Trophoblast cell (in vitro differentiated cells and primary cell): ENCODE measurements around the gene CELA3B.
A peak's percentile ranks its signal among the peaks of the same experiment; 100 is the strongest.
"Not testable (repeated sequence)": the region's sequence is repeated elsewhere in the genome, so short reads cannot be mapped to it uniquely, and the experiment has no call there.

Source experiments
- DNase-seq, 2 donors: peaks; one replicate each; pipeline ENCODE4 v3.0.0-alpha.2; 2016
- H2AFZ ChIP-seq: 2 replicates; pipeline ENCODE4 v1.6.1; 2013; ENCODE audit warnings: low read length, moderate library complexity, mild to moderate bottlenecking; ENCODE audit not compliant: insufficient read depth, poor library complexity
- H2AK5ac ChIP-seq: 2 replicates; pipeline ENCODE4 v1.6.1; 2013; ENCODE audit warnings: mild to moderate bottlenecking, low read length
- H2BK120ac ChIP-seq: 2 replicates; pipeline ENCODE4 v1.6.1; 2013; ENCODE audit warnings: low read length, mild to moderate bottlenecking, moderate library complexity; ENCODE audit not compliant: insufficient read depth, poor library complexity
- H2BK12ac ChIP-seq: 2 replicates; pipeline ENCODE4 v1.6.1; 2013; ENCODE audit warnings: mild to moderate bottlenecking, low read length, moderate library complexity
- H2BK5ac ChIP-seq: 2 replicates; pipeline ENCODE4 v1.6.1; 2013; ENCODE audit warnings: low read length, low read depth, moderate library complexity, mild to moderate bottlenecking; ENCODE audit not compliant: poor library complexity
- H3K14ac ChIP-seq: 2 replicates; pipeline ENCODE4 v1.6.1; 2013; ENCODE audit warnings: mild to moderate bottlenecking, low read length
- H3K18ac ChIP-seq: 2 replicates; pipeline ENCODE4 v1.6.1; 2013; ENCODE audit warnings: mild to moderate bottlenecking, low read length
- H3K23ac ChIP-seq: 2 replicates; pipeline ENCODE4 v1.6.1; 2013; ENCODE audit warnings: low read length
- H3K27ac ChIP-seq: 2 replicates; pipeline ENCODE4 v1.5.1; 2013; ENCODE audit warnings: low read depth, mild to moderate bottlenecking, inconsistent platforms, low read length, moderate library complexity
- H3K27me3 ChIP-seq: 2 replicates; pipeline ENCODE4 v1.6.1; 2013; ENCODE audit warnings: inconsistent platforms, mild to moderate bottlenecking, low read length, moderate library complexity; ENCODE audit not compliant: insufficient read depth
- H3K36me3 ChIP-seq, 2 experiments: 1 replicate in 1 of 2; 2 replicates in 1 of 2; pipeline ENCODE4 v1.6.1; 2013; ENCODE audit warnings: low read length in 2 of 2, mild to moderate bottlenecking in 2 of 2, moderate library complexity in 1 of 2; ENCODE audit not compliant: insufficient read depth in 2 of 2, control insufficient read depth in 1 of 2
- H3K4ac ChIP-seq: 2 replicates; pipeline ENCODE4 v1.6.1; 2013; ENCODE audit warnings: low read depth, mild to moderate bottlenecking, low read length, moderate library complexity
- H3K4me1 ChIP-seq, 2 experiments: 1 replicate in 1 of 2; 2 replicates in 1 of 2; pipeline ENCODE4 v1.6.1; 2013; ENCODE audit warnings: low read length in 2 of 2, mild to moderate bottlenecking in 2 of 2, moderate library complexity in 1 of 2; ENCODE audit not compliant: insufficient read depth in 2 of 2, control insufficient read depth in 1 of 2
- H3K4me2 ChIP-seq: 2 replicates; pipeline ENCODE4 v1.6.1; 2013; ENCODE audit warnings: inconsistent platforms, mild to moderate bottlenecking, low read length, moderate library complexity
- H3K4me3 ChIP-seq: 2 replicates; pipeline ENCODE4 v1.5.1; 2013; ENCODE audit warnings: mild to moderate bottlenecking, low read depth, low read length, inconsistent platforms
- H3K79me1 ChIP-seq: one replicate; pipeline ENCODE4 v1.6.1; 2013; ENCODE audit warnings: low read length
- H3K79me2 ChIP-seq: 2 replicates; pipeline ENCODE4 v1.6.1; 2013; ENCODE audit warnings: low read length, mild to moderate bottlenecking; ENCODE audit not compliant: control insufficient read depth, insufficient read depth, poor library complexity
- H3K9ac ChIP-seq: 2 replicates; pipeline ENCODE4 v1.6.1; 2013; ENCODE audit warnings: mild to moderate bottlenecking, low read length
- H3K9me3 ChIP-seq: 2 replicates; pipeline ENCODE4 v1.6.1; 2013; ENCODE audit warnings: low read depth, mild to moderate bottlenecking, control low read depth, inconsistent platforms, low read length; ENCODE audit not compliant: insufficient read depth
- H4K12ac ChIP-seq: 2 replicates; pipeline ENCODE4 v1.6.1; 2013; ENCODE audit warnings: low read depth, mild to moderate bottlenecking, low read length, moderate library complexity
- H4K8ac ChIP-seq: 2 replicates; pipeline ENCODE4 v1.6.1; 2013; ENCODE audit warnings: low read depth, mild to moderate bottlenecking, low read length, moderate library complexity
- H4K91ac ChIP-seq: one replicate; pipeline ENCODE4 v1.6.1; 2013; ENCODE audit warnings: low read depth, mild to moderate bottlenecking, low read length, moderate library complexity
- WGBS: extraction: QIAGEN DNeasy Blood & Tissue Kit; methylation state at CpG from one replicate; pipeline ENCODE4 v1.1.7; 2013; ENCODE audit warnings: missing lambda C conversion rate; ENCODE audit not compliant: insufficient read length, insufficient coverage; ENCODE audit errors: extremely low coverage; 5-methylcytosine and 5-hydroxymethylcytosine counted together

Gene CELA3B

DNA sequence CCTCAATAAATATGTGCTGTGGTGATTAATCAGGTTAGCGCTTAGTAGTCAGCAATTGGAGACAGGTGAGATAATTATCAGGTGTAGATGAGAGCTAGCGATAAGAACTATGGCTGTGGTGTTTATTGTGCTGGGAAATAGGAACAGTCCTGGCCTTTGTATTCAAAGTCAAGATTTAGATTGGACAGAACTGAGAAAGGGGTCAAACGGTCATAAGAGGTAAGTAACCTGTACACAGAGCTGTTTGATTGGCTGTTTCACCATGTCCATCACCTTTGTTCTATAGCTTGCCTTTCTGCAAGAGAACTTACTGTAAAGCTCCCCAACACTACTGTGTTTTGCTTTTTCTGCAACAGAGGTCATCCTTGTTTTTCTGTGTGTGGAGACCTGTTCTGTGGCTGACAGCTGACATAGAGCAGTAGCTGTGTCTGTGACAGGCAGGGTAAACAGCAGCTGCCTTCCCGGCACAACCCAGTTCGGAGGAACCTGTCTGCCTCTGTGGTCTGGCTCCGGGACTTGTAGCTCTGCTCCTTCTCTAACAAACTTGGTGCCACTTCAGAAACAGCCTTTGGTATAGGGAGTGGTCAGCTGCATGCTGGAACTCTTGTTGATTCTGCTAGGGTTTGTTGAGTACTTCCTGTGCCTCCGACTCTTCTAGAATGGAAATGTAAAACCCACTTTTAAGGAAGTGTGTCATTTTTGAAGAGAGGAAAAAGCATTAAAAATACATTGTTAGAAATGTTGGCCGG is 54.6 kb downstream of the CELA3B start:
- no CpG with 5 or more reads among the region's 8 CpGs for WGBS

DNA sequence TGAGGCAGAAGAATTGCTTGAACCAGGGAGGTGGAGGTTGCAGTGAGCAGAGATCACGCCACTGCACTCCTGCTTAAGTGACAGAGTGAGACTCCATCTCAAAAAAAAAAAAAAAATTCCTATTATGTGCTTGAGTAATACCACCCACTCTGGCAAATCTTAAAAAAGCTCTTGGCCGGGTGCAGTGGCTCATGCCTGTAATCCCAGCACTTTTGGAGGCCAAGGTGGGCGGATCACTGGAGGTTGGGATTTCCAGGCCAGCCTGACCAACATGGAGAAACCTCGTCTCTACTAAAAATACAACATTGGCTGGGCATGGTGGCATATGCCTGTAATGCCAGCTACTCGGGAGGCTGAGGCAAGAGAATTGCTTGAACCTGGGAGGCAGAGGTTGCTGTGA is 58.0 kb downstream of the CELA3B start:
- H2AK5ac ChIP-seq, H3K79me2 ChIP-seq, H3K9me3 ChIP-seq, H3K36me3 ChIP-seq, H4K8ac ChIP-seq, H2BK12ac ChIP-seq, H3K23ac ChIP-seq, H3K4me2 ChIP-seq, H4K12ac ChIP-seq, H3K79me1 ChIP-seq, H2BK5ac ChIP-seq, H2AFZ ChIP-seq, H3K27me3 ChIP-seq, H3K4ac ChIP-seq, H3K4me3 ChIP-seq, H2BK120ac ChIP-seq, DNase-seq, H3K18ac ChIP-seq, H4K91ac ChIP-seq, H3K14ac ChIP-seq, H3K9ac ChIP-seq, H3K27ac ChIP-seq: not testable (repeated sequence)
- no CpG with 5 or more reads among the region's 5 CpGs for WGBS
- H3K4me1 ChIP-seq = peaks cover 8 to 14% of the 10 kb centered on the region in 2 experiments

More for the DNA sequence above, 54.6 kb downstream of the CELA3B start:
- Histone ChIP-seq H2AK5ac (no peak overlapping the region), H3K27me3 (no peaks in the 10 kb centered on the region), H3K4ac (no peak overlapping the region), H2AFZ (peak overlapping the region; percentile 3), H3K27ac (peak overlapping the region; percentile 64), H3K18ac (no peak overlapping the region), H2BK120ac (no peak overlapping the region), H4K91ac (no peak overlapping the region), H3K14ac (no peak overlapping the region), H3K9me3 (no peaks in the 10 kb centered on the region), H2BK5ac (no peak overlapping the region), H4K8ac (peak overlapping the region; percentile 2), H3K9ac (no peak overlapping the region), H3K36me3 (no peaks in the 10 kb centered on the region), H3K79me2 (no peaks in the 10 kb centered on the region), H4K12ac (no peak overlapping the region), H3K23ac (no peak overlapping the region), H3K4me2 (peak overlapping the region; percentile 52), H3K4me3 (no peak overlapping the region), H3K79me1 (no peaks in the 10 kb centered on the region), H2BK12ac (no peak overlapping the region), H3K4me1 (peaks cover 8 to 9% of the 10 kb centered on the region in 2 experiments)
- DNase-seq = no peak

DNA sequence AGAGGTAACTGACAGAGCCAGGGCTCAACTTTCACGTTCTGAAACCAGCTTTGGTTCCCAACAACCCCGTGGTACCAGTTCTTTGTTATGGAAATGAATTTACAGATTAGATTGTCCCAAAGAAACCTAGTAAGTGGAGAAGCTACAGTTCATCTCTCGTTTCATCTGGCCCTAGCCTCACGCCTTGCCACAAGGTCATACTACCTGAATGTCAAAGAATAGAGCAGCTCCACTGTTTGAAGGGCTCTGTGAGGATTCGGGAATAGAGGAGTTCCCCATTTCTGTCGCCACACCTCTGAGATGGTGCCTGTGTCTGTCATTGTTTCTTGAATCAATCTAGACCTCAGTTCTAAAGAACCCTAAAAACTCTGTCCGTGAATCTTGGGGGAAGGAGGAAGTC is 60.7 kb downstream of the CELA3B start:
- Histone ChIP-seq H3K9me3 (no peaks in the 10 kb centered on the region), H3K18ac (no peak overlapping the region), H3K23ac (no peak overlapping the region), H3K27ac (no peak overlapping the region), H3K79me1 (no peaks in the 10 kb centered on the region), H3K36me3 (no peaks in the 10 kb centered on the region), H2BK120ac (no peak overlapping the region), H3K14ac (no peak overlapping the region), H3K79me2 (no peaks in the 10 kb centered on the region), H3K9ac (no peak overlapping the region), H4K12ac (no peak overlapping the region), H2AFZ (no peak overlapping the region), H4K8ac (no peak overlapping the region), H2AK5ac (no peak overlapping the region), H2BK5ac (no peak overlapping the region), H3K27me3 (no peaks in the 10 kb centered on the region), H3K4me3 (no peak overlapping the region), H3K4me1 (peaks cover 0 to 5% of the 10 kb centered on the region in 2 experiments), H4K91ac (no peak overlapping the region), H3K4ac (no peak overlapping the region), H3K4me2 (no peak overlapping the region), H2BK12ac (no peak overlapping the region)
- no CpG with 5 or more reads among the region's 7 CpGs for WGBS
- no peak for DNase-seq

DNA sequence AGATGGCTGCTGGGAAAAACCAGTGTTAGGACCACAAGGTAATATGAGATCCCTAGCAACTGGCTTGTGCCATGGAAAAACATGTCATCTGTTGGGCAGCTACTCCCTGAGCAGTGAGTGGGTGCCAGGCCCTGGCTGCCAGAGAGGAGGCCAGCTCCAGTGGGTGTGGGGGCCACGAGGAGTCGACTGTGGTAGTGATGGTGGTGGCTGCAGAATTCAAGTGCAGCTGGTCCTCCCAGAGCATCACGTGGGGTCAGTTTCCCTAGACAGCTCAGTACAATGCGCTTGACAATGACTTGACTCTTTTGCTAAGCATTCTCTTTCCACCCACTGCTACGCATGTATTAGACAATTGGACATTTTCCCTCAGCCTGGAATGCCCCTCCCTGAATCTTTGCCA is 61.2 kb downstream of the CELA3B start:
- Histone ChIP-seq H3K4me3 (no peak overlapping the region), H3K4me1 (peaks cover 3 to 8% of the 10 kb centered on the region in 2 experiments), H3K4ac (no peak overlapping the region), H3K9me3 (no peaks in the 10 kb centered on the region), H2BK12ac (no peak overlapping the region), H2AFZ (no peak overlapping the region), H2BK5ac (no peak overlapping the region), H4K91ac (no peak overlapping the region), H3K27me3 (no peaks in the 10 kb centered on the region), H2BK120ac (no peak overlapping the region), H3K18ac (no peak overlapping the region), H2AK5ac (no peak overlapping the region), H3K79me1 (no peaks in the 10 kb centered on the region), H4K12ac (no peak overlapping the region), H4K8ac (no peak overlapping the region), H3K4me2 (no peak overlapping the region), H3K23ac (no peak overlapping the region), H3K79me2 (no peaks in the 10 kb centered on the region), H3K27ac (no peak overlapping the region), H3K36me3 (no peaks in the 10 kb centered on the region), H3K9ac (no peak overlapping the region), H3K14ac (no peak overlapping the region)
- no CpG with 5 or more reads among the region's 5 CpGs for WGBS
- no peak for DNase-seq
